Activated naive CD8-positive, alpha-beta T cell (primary cell): ENCODE results near the gene TMEM212.

ENCODE experiments used
- H3K27ac Mint-ChIP-seq: one replicate; pipeline ENCODE4 v1.8.0; 2021; ENCODE audit warnings: mixed read lengths
- H3K27me3 Mint-ChIP-seq: one replicate; pipeline ENCODE4 v1.8.0; 2021; ENCODE audit warnings: mixed read lengths
- H3K36me3 Mint-ChIP-seq: one replicate; pipeline ENCODE4 v1.8.0; 2021; ENCODE audit warnings: mixed read lengths
- H3K4me1 Mint-ChIP-seq: one replicate; pipeline ENCODE4 v1.8.0; 2021; ENCODE audit warnings: low read depth, mixed read lengths
- H3K4me3 Mint-ChIP-seq: one replicate; pipeline ENCODE4 v1.8.0; 2021; ENCODE audit warnings: mild to moderate bottlenecking, mixed read lengths
- H3K9me3 Mint-ChIP-seq: one replicate; pipeline ENCODE4 v1.8.0; 2021; ENCODE audit warnings: low read depth, mixed read lengths

Gene TMEM212

GRCh38 chr3:171875923-171876412, 32.8 kb downstream of the TMEM212 start:
- Mint-ChIP-seq H3K9me3 (no peaks in the 10 kb centered on the region), H3K27ac (no peak overlapping the region), H3K36me3 (no peaks in the 10 kb centered on the region), H3K4me1 (no peaks in the 10 kb centered on the region), H3K4me3 (no peak overlapping the region), H3K27me3 (peaks cover 5% of the 10 kb centered on the region)

DNA sequence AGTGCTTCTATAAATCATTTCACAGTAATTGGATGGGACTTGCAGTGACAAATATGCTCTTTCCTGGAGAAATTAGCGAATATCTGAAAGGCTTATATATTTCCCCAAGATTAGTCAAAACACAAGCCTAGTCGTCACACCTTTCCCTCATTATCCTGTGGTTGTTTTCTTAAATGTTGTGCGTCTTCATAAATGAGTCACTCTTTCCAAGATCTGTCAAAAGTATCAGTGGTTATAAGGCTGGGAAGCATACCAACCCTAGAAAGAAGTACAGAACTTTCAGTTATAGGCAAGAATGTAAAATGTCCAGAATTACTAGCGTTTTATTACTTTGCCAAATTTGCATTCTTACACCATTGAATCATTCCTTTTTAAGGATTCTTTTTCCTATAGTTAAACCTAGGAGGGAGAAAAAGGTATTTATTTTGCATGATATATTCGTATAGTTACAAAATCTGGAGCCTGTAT, 33.6 kb downstream of the TMEM212 start:
- H3K4me1 Mint-ChIP-seq = no peaks in the 10 kb centered on the region
- H3K36me3 Mint-ChIP-seq = no peaks in the 10 kb centered on the region
- H3K27ac Mint-ChIP-seq = no peak overlapping the region
- no peaks in the 10 kb centered on the region for H3K9me3 Mint-ChIP-seq
- H3K27me3 Mint-ChIP-seq = peaks cover 5% of the 10 kb centered on the region
- H3K4me3 Mint-ChIP-seq = no peak overlapping the region

DNA sequence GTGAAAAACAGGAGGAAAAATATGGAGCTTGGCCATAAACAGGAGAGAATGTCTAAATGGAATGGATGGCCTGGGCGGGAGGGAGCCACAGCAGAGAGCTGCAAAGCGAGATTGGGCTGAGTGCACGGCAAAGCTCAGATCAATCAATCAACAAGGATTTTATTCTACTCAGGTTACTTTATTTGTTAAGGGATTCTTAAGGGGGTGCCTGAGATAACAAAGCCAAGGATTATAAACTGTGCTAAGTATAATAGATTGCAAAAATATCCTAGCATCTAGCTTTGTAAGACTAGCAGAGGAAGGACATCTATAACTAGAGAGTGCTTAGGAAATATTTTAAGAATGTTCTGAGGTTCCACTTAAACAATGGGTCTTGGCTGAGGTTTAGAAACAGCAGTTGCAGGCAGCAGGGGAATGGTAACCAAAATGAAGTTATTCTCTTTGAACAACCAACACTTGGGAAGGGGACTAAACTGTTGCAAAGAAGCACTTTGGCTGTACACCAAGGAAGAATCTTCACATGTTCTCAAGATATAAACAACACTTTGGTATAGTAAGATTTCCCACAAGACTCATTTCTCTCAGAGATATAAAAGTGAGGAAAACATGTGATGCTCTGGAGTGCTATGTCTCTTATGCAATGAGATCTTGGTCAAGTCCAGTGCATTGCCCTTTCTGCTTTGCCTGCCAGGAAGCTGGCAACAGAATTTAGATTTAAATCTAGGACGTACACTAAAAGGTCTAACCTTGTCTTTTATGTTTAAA, 35.5 kb downstream of the TMEM212 start:
- Mint-ChIP-seq H3K27ac (no peak overlapping the region), H3K4me1 (no peaks in the 10 kb centered on the region), H3K27me3 (peaks cover 3% of the 10 kb centered on the region), H3K9me3 (no peaks in the 10 kb centered on the region), H3K36me3 (no peaks in the 10 kb centered on the region), H3K4me3 (no peak overlapping the region)

DNA sequence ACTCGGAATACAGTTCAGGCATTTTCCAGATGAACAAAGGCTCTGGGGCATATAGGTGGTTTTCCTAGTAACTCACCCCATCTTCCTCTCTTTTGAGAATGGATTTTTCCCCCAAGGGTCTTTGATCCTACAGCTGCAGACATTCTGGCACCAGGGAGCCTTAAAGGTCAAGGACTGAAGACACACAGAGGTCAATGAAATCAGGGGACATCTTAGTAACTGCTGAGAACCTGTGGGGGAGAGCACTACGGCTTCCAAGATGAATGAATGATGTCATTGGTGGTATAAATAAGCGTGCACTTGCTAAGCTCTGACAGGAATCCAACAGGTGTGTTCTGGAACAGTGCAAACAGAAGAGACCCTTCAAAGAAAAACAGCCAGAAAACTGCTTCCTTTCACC, 36.3 kb downstream of the TMEM212 start:
- H3K4me3 Mint-ChIP-seq = no peak overlapping the region
- no peaks in the 10 kb centered on the region for H3K9me3 Mint-ChIP-seq
- peaks cover 3% of the 10 kb centered on the region for H3K27me3 Mint-ChIP-seq
- H3K27ac Mint-ChIP-seq = no peak overlapping the region
- H3K4me1 Mint-ChIP-seq = no peaks in the 10 kb centered on the region
- no peaks in the 10 kb centered on the region for H3K36me3 Mint-ChIP-seq

GRCh38 chr3:171880101-171880870, 37.1 kb downstream of the TMEM212 start:
- Mint-ChIP-seq H3K36me3 (no peaks in the 10 kb centered on the region), H3K9me3 (no peaks in the 10 kb centered on the region), H3K4me1 (no peaks in the 10 kb centered on the region), H3K27ac (no peak overlapping the region), H3K4me3 (no peak overlapping the region), H3K27me3 (peaks cover 2% of the 10 kb centered on the region)

DNA sequence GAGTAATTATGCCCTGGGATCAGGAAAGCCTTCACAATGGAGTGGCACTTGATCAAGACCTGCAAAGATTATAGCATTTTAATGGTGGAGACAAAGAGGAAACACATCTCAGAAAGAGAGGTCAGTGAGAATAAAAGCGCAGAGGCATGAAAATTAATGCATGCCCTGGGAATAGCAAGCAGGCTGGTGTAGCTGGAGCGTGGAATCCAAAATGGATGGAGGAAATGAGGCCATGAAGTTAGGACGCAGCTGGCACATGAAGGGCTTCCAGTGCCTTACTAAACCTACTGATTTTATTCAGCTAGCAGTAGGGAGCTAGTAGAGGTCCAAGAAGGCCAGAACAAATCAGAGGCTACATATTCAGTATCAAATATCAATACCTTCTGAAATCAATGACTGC, 38.1 kb downstream of the TMEM212 start:
- peaks cover 2% of the 10 kb centered on the region for H3K27me3 Mint-ChIP-seq
- no peak overlapping the region for H3K27ac Mint-ChIP-seq
- no peaks in the 10 kb centered on the region for H3K36me3 Mint-ChIP-seq
- H3K9me3 Mint-ChIP-seq = no peaks in the 10 kb centered on the region
- H3K4me1 Mint-ChIP-seq = no peaks in the 10 kb centered on the region
- H3K4me3 Mint-ChIP-seq = no peak overlapping the region

DNA sequence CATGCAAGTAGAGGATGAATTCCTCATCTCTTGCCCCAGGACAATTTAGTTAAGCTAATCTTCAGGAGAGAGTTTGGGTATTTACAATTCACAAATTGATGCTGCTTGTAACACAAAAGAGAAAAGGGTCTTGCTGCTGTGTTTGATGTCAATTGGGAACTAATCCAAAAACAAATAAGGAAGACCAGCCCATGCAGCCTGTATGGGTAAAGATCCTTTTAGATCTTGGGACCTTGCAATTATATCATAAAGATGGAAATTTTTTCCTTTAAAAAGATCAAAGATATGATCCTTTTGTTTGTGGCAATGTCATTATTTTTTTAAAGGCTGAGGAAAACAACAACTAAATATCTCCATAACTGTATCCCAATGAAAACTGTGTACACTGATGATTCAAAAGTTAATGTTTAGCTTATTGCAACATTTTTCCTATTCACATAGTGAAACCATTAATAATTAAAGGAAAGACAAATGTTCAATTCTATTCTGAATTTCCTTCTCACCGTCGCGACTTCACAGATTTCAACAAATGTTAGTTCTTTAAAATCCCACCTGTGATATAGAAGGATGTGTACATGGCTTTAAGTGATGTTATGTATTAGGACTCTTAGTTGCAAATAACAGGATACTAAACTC, 40.2 kb downstream of the TMEM212 start:
- Mint-ChIP-seq H3K9me3 (peaks cover 6% of the 10 kb centered on the region), H3K36me3 (no peaks in the 10 kb centered on the region), H3K27ac (no peak overlapping the region), H3K4me3 (no peak overlapping the region), H3K27me3 (peaks cover 2% of the 10 kb centered on the region), H3K4me1 (no peaks in the 10 kb centered on the region)

DNA sequence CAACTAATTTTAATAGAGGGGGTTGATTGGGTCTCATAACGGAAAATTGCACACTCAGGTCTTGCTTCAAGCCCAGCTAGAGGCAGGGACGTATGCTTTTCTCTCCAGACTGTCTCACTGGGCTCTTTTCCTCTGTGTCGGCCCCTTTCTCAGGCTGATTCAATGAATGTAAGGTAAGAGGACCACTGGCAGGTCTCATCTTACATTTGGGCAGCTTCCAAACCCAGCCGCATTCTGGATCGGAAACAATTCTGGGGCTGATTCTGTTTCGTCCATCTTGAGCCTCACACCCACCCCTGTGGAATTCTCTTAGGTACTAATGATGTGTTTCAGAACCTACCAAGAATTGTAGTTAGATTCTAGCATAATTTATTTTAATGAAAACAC, 40.7 kb downstream of the TMEM212 start:
- Mint-ChIP-seq H3K36me3 (no peaks in the 10 kb centered on the region), H3K27me3 (peaks cover 2% of the 10 kb centered on the region), H3K4me3 (no peak overlapping the region), H3K9me3 (peaks cover 7% of the 10 kb centered on the region), H3K4me1 (no peaks in the 10 kb centered on the region), H3K27ac (no peak overlapping the region)

DNA sequence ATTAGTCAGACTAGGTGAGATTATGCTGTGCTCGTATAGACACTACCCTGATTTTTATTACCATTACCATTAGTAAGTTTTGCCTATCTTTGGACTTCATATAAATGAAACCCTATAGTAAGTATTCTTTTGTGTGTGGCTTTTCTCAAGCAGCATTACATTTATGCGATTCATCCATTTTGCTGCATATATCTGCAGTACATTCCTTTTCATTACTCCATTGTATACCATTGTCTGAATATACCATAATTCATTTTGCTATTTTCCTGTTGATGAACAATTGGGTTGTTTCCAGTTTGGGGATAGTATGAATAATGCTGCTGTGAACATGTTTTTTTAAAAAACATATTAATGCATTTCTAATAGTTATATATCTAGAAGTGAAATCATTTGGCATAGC, 45.3 kb downstream of the TMEM212 start:
- no peaks in the 10 kb centered on the region for H3K4me1 Mint-ChIP-seq
- peaks cover 4% of the 10 kb centered on the region for H3K27me3 Mint-ChIP-seq
- no peak overlapping the region for H3K4me3 Mint-ChIP-seq
- H3K36me3 Mint-ChIP-seq = no peaks in the 10 kb centered on the region
- H3K9me3 Mint-ChIP-seq = peaks cover 7% of the 10 kb centered on the region
- H3K27ac Mint-ChIP-seq = no peak overlapping the region

DNA sequence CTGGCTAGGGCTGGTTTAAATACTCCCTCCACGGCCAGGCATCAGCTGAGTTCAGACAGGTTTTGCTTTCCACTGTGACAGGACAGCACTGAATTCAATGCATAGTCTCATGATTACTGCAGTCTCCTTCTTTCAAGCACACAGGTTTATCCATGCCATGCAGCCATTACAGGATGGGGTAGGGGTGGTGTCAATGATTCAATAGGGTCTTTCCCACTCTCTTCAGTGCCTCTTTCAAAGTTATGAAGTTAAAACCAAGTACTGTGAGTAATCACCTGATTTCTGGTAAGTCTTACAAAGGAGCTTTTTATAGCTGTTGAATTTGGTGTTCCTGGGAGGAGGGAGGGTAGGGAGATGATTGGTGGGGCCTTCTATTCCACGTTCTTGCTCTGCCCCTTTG, 47.2 kb downstream of the TMEM212 start:
- peaks cover 4% of the 10 kb centered on the region for H3K27me3 Mint-ChIP-seq
- no peaks in the 10 kb centered on the region for H3K4me1 Mint-ChIP-seq

DNA sequence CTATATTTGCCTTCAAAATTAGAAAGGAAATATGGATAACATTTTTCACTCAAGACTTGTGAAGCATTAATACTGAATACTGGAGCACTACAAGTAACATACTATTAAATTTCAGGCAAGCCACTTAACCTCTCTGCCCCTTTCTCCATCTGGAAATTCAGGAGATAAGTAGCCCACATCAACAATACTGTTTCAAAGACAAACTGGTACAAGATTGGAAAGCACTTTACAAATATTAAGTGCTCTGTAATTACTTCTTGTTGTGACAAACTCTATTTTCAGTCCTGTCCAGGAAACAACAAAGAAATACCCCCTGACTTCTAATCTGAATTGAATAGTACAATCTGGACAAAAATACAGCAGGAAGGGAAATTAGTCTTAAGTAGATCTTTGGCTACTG, 49.3 kb downstream of the TMEM212 start:
- Mint-ChIP-seq H3K9me3 (peaks cover 7% of the 10 kb centered on the region), H3K4me3 (no peak overlapping the region), H3K27me3 (peaks cover 4% of the 10 kb centered on the region), H3K27ac (no peak overlapping the region), H3K36me3 (no peaks in the 10 kb centered on the region), H3K4me1 (no peaks in the 10 kb centered on the region)

More for the DNA sequence above, 47.2 kb downstream of the TMEM212 start:
- peaks cover 7% of the 10 kb centered on the region for H3K9me3 Mint-ChIP-seq
- H3K36me3 Mint-ChIP-seq = no peaks in the 10 kb centered on the region
- no peak overlapping the region for H3K4me3 Mint-ChIP-seq
- H3K27ac Mint-ChIP-seq = no peak overlapping the region

GRCh38 chr3:171895291-171895690, 52.1 kb downstream of the TMEM212 start:
- H3K27ac Mint-ChIP-seq = no peak overlapping the region
- H3K9me3 Mint-ChIP-seq = no peaks in the 10 kb centered on the region
- H3K36me3 Mint-ChIP-seq = no peaks in the 10 kb centered on the region

GRCh38 chr3:171895900-171896299, 52.8 kb downstream of the TMEM212 start:
- H3K9me3 Mint-ChIP-seq = no peaks in the 10 kb centered on the region
- peaks cover 4% of the 10 kb centered on the region for H3K27me3 Mint-ChIP-seq
- no peak overlapping the region for H3K27ac Mint-ChIP-seq
- no peaks in the 10 kb centered on the region for H3K36me3 Mint-ChIP-seq
- H3K4me1 Mint-ChIP-seq = no peaks in the 10 kb centered on the region
- no peak overlapping the region for H3K4me3 Mint-ChIP-seq

More at GRCh38 chr3:171895291-171895690, 52.1 kb downstream of the TMEM212 start:
- H3K27me3 Mint-ChIP-seq = peaks cover 4% of the 10 kb centered on the region
- H3K4me1 Mint-ChIP-seq = no peaks in the 10 kb centered on the region
- no peak overlapping the region for H3K4me3 Mint-ChIP-seq

DNA sequence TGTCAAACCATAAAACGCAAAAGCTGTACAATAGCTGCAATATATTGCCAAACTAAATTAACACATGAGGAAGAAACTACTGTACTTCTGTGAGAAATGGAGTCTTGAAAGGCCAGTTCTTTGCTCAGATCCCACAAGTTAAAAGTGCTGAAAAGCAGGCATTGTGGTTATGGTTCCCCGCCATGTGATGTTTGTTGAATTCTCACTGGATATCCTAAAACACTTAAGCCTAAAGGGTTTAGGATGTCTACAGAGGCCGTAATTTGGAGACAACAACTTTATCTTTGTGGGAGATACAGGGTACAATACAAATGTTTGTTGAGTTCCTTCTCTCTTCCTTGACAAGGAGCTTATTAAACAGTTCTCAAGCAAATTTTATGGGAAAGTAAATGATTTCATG, 53.2 kb downstream of the TMEM212 start:
- Mint-ChIP-seq H3K4me3 (no peak overlapping the region), H3K4me1 (no peaks in the 10 kb centered on the region), H3K27me3 (peaks cover 4% of the 10 kb centered on the region), H3K27ac (no peak overlapping the region), H3K9me3 (no peaks in the 10 kb centered on the region), H3K36me3 (no peaks in the 10 kb centered on the region)

GRCh38 chr3:171898192-171898591, 55.0 kb downstream of the TMEM212 start:
- peaks cover 4% of the 10 kb centered on the region for H3K27me3 Mint-ChIP-seq
- no peaks in the 10 kb centered on the region for H3K36me3 Mint-ChIP-seq
- H3K27ac Mint-ChIP-seq = no peak overlapping the region
- no peaks in the 10 kb centered on the region for H3K9me3 Mint-ChIP-seq
- no peak overlapping the region for H3K4me3 Mint-ChIP-seq
- no peaks in the 10 kb centered on the region for H3K4me1 Mint-ChIP-seq
